Measurements from ENCODE around the gene NME3. TPM values are rescaled to one million over a fixed set of nuclear protein-coding genes. Genes with fewer than 3 reads are reported as not detected.
A peak's percentile ranks its signal among the peaks of the same experiment; 100 is the strongest.

Gene NME3
- total and polyA plus RNA-seq, 10 of the 15 experiments (the other 5 are each of a cell fraction or from before 2014, with no cell fraction given), result 0.61 to 55.5 (median 26.5) TPM

- TF ChIP-seq EZH2 (IDR thresholded peaks at IDR 0.05; ENCODE audit: borderline replicate concordance, control insufficient read depth, low read depth, low read length) (no peak), ZNF592 (IDR thresholded peaks at IDR 0.05) (no peak), SMARCA5 (IDR thresholded peaks at IDR 0.05) (no peak), GABPA (IDR thresholded peaks at IDR 0.05; ENCODE audit: low read depth) (no peak), BHLHE40 (IDR thresholded peaks at IDR 0.05; ENCODE audit: borderline replicate concordance in 1 of 2, low read depth in 2 of 2, low read length in 1 of 2) (peak; percentile 39 to 71; a peak in 3 of 4 replicates), PRDM15 (CRISPR knock-in tag; IDR thresholded peaks at IDR 0.05) (no peak), SRF (IDR thresholded peaks at IDR 0.05; ENCODE audit: low read depth in 2 of 2, low read length in 2 of 2) (no peak), ZNF207 (IDR thresholded peaks at IDR 0.05; ENCODE audit: borderline replicate concordance) (peak; percentile 36; the same call in 1 of the 2 replicates), CREB1 (IDR thresholded peaks at IDR 0.05; ENCODE audit: low read depth) (no peak), RBBP5 (conservative IDR thresholded peaks at IDR 0.05) (no peak), PKNOX1 (IDR thresholded peaks at IDR 0.05) (no peak), POLR2A (IDR thresholded peaks at IDR 0.05; ENCODE audit: low read depth, low read length) (peak; percentile 74), NRF1 (conservative IDR thresholded peaks at IDR 0.05; ENCODE audit: low read depth, low read length) (no peak), GATAD2B (conservative IDR thresholded peaks at IDR 0.05; ENCODE audit: low read depth) (no peak; the same call in 1 of the 2 replicates)
These were observed 785 bp downstream of the NME3 start (continued) for GRCh38 chr16:1770328-1771187.

All from GM12878 (cell line).